T1000 (cell line): Measurements from ENCODE around the gene WDTC1.

Experiments
- DNase-seq: peaks from one replicate; lab custom pipeline; 2025; ENCODE audit warnings: mixed read lengths; lab: John Stamatoyannopoulos, UW

The WDTC1 gene

DNA sequence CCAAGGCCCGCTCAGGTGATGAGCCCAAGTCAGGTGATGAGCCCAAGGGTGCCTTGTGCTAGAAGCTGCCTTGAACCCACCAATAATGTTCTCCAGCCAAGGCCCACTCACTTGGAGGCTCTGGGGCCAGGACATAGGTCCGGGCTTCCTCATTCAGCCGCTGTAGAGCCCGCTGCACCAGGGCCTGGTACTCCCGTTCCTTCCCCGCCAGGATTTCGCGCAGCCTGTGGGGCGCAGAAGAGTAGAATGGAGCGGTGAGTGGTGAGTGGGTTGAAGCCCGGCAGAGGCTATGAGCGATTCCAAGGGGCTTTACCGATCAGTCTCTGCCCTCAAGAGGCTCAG, 121.8 kb downstream of the WDTC1 start:
- no peak for DNase-seq

GRCh38 chr1:27356619-27357280, 122.3 kb downstream of the WDTC1 start:
- no peak for DNase-seq

DNA sequence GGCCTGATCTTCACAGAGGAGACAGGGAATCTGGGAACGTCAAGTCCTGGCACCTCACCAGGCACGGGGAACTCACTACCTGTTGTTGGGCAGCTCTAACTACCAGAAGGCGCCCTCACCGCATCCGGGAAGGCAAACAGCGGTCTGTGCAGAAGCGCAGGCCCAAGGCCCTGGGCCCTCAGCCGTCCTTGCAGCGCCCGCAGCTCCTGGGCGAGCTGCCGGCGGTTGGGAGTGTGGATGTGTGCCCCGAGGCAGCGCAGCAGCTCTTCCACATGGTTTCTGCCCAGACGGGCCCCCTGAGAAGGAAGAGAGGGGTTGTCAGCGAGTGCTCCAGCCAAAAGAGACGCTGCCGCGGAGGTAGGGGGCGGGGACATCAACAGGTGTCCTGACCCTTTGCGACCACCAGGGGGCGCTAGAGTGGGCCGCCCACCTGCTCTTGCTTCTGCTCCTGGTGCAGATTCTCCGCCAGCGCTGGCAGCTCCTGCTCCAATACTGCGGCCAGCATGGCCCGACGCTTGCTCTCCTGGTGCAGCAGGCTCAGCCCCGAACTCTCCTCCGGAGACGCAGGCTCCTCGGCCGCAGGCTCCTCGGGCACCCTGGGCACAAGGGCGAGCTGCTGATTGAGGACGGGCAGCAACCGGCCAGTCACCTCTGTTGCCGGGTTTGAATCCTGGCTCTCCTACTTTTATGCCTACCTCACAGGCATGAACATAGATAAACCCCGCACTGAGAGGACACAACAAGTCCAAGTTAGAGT, 123.0 kb downstream of the WDTC1 start:
- peak; percentile 16 for DNase-seq
